Skeletal muscle tissue (tissue), 4 donors: Measurements from ENCODE around the gene TAF13. TPM values are rescaled to one million over a fixed set of nuclear protein-coding genes. Genes with fewer than 3 reads are reported as not detected.

ENCODE experiments used
- H3K27ac ChIP-seq: one replicate; pipeline ENCODE4 v1.7.0; 2013; ENCODE audit warnings: mild to moderate bottlenecking, low read depth, low read length, inconsistent platforms
- H3K27me3 ChIP-seq, 3 donors: one replicate each; pipeline ENCODE4 v1.7.0; 2013; ENCODE audit warnings: low read length in 3 of 3; ENCODE audit not compliant: control insufficient read depth in 3 of 3, insufficient read depth in 3 of 3
- H3K36me3 ChIP-seq, 3 donors: one replicate each; pipeline ENCODE4 v1.7.0; 2013; ENCODE audit warnings: low read length in 3 of 3; ENCODE audit not compliant: control insufficient read depth in 3 of 3, insufficient read depth in 3 of 3
- H3K4me1 ChIP-seq, 3 donors: one replicate each; pipeline ENCODE4 v1.7.0; 2013; ENCODE audit warnings: low read length in 3 of 3, mild to moderate bottlenecking in 3 of 3; ENCODE audit not compliant: control insufficient read depth in 3 of 3, insufficient read depth in 3 of 3
- H3K4me3 ChIP-seq, 3 donors: one replicate each; pipeline ENCODE4 v1.7.0; 2013; ENCODE audit warnings: low read length in 3 of 3
- H3K9ac ChIP-seq, 3 donors: one replicate each; pipeline ENCODE4 v1.7.0; 2013; ENCODE audit warnings: low read length in 3 of 3, mild to moderate bottlenecking in 3 of 3, moderate library complexity in 2 of 3, low read depth in 1 of 3
- H3K9me3 ChIP-seq, 3 donors: one replicate each; pipeline ENCODE4 v1.7.0; 2013; ENCODE audit warnings: low read length in 3 of 3; ENCODE audit not compliant: control insufficient read depth in 3 of 3
- total RNA-seq: library from RNA; depleted of rRNA; stranded (reverse); fragments of >200 nt; gene quantifications from one replicate; pipeline ENCODE4 v1.2.3, GENCODE V29; 2014
- donor health status: Osteomylitis.

Gene TAF13
- total RNA-seq, 1 donor from 2014 or later: 23.0 TPM

DNA sequence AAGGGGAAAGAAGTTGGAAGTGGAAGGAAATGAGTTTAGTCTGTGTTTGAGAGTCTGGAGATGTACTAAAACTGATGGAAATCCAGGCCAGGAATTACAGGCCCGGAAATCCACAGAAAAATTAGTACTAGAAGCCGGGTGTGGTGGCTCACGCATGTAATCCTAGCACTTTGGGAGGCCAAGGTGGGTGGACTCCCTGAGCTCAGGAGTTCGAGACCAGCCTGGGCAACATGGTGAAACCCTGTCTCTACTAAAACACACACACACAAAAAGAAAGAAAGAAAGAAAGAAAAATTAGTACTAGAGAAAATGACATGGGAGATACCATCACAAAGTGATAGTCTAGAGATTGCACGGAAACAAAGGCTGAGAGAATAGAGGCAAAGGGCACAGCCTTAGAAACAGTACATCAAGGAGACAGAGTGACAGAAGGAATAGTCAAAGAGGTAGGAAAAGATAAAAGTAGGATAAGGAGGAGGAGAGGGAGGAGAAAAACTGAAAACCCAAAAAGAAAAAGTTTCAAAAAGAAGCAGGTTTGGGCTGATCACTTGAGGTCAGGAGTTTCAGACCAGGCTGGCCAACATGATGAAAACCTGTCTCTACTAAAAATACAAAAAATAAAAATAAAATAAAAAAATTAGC, 4.8 kb upstream of the TAF13 start:
- Histone ChIP-seq H3K4me3 (no peak overlapping the region), H3K9ac (no peak overlapping the region), H3K36me3 (no peaks in the 10 kb centered on the region)

DNA sequence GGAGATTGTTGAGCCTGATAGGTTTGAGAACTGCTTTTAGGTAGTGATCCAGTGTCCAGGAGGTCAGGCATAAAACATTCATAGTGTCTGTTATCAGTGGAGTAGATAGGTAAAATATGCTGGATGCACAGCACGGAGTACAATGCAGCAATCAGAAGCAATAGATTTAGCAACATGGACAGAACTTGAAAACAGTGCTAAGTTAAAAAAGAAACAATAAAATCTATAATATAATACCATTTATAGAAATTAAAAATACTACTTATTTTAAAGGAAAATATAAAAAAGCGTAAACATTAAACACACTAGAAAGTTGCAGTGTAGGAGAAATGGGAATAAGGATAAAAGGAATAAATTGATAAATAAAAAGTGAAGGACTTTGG, 3.4 kb upstream of the TAF13 start:
- no peaks in the 10 kb centered on the region for H3K27me3 ChIP-seq
- peaks cover 3 to 7% (median 6%) of the 10 kb centered on the region in 3 donors for H3K4me1 ChIP-seq
- no peak overlapping the region for H3K4me3 ChIP-seq
- H3K9me3 ChIP-seq: no peaks in the 10 kb centered on the region
- H3K27ac ChIP-seq: no peak overlapping the region
- no peak overlapping the region for H3K9ac ChIP-seq
- no peaks in the 10 kb centered on the region for H3K36me3 ChIP-seq

More for the DNA sequence above, 4.8 kb upstream of the TAF13 start:
- Histone ChIP-seq H3K27me3 (no peaks in the 10 kb centered on the region), H3K4me1 (peaks cover 0 to 2% (median 0%) of the 10 kb centered on the region in 3 donors), H3K9me3 (no peaks in the 10 kb centered on the region), H3K27ac (peak overlapping the region; percentile 51)

DNA sequence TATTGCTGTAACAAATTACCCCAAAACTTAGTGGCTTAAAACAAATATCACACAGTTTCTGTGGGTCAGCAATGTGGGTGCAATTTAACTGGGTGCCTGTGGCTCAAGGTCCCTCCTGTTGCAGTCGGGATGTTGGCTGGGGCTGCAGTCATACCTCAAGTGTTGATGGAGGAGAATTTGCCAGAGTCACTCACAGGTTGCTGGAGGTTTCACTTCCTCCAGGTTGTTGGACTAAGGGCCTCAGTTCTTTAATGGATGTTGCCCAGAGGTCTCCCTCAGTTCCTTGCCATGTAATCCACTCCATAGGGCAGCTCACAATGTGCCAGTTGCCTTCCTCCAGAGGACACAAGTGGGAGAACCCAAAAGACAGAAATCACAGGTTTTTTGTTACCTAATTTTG, 2.5 kb upstream of the TAF13 start:
- H3K4me3 ChIP-seq: no peak overlapping the region
- no peaks in the 10 kb centered on the region for H3K27me3 ChIP-seq
- H3K4me1 ChIP-seq: peaks cover 3 to 7% (median 6%) of the 10 kb centered on the region in 3 donors
- no peak overlapping the region for H3K27ac ChIP-seq
- no peaks in the 10 kb centered on the region for H3K9me3 ChIP-seq
- peaks cover 0 to 2% (median 0%) of the 10 kb centered on the region in 3 donors for H3K36me3 ChIP-seq
- no peak overlapping the region for H3K9ac ChIP-seq

DNA sequence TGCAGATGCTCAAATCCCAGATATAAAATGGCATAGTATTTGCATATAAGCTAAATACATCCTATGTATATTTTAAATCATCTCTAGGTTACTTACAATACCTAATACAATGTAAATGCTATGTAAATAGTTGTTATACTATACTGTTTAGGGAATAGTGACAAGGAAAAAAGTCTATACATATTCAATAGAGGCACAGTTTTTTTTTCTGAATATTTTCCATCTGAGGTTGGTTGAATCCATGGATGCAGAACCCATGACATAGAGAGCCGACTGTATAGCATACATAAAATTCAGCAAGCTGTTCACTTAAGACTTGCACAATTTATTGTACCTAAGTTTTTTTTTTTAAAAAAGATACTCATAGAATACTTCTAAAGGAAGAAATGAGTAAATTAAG, 6.5 kb downstream of the TAF13 start:
- no peaks in the 10 kb centered on the region for H3K27me3 ChIP-seq
- no peak overlapping the region for H3K9ac ChIP-seq
- H3K9me3 ChIP-seq: no peaks in the 10 kb centered on the region
- H3K4me1 ChIP-seq: no peaks in the 10 kb centered on the region
- no peak overlapping the region for H3K27ac ChIP-seq
- no peak overlapping the region for H3K4me3 ChIP-seq
- peaks cover 8 to 22% (median 10%) of the 10 kb centered on the region in 3 donors for H3K36me3 ChIP-seq

DNA sequence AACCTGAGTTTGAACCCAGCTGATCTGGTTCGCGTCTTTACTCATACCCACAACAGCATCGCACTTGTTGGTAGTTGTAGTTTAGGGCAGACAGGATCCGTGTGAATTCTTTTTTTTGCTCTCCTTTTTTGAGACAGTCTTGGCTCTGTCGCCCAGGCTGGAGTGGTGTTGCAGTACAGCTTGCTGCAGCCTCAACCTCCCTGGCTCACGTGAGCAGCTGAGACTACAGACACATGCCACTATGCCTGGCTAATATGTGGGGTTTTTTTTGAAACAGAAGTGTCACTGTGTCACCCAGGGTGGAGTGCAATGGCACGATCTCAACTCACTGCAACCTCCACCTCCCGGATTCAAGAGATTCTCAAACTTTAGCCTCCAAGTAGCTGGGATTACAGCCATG, 7.9 kb downstream of the TAF13 start:
- no peaks in the 10 kb centered on the region for H3K27me3 ChIP-seq
- no peak overlapping the region for H3K4me3 ChIP-seq
- peaks cover 8 to 21% (median 10%) of the 10 kb centered on the region in 3 donors for H3K36me3 ChIP-seq
- H3K4me1 ChIP-seq: no peaks in the 10 kb centered on the region
- no peak overlapping the region for H3K9ac ChIP-seq
- H3K27ac ChIP-seq: no peak overlapping the region
- no peaks in the 10 kb centered on the region for H3K9me3 ChIP-seq

DNA sequence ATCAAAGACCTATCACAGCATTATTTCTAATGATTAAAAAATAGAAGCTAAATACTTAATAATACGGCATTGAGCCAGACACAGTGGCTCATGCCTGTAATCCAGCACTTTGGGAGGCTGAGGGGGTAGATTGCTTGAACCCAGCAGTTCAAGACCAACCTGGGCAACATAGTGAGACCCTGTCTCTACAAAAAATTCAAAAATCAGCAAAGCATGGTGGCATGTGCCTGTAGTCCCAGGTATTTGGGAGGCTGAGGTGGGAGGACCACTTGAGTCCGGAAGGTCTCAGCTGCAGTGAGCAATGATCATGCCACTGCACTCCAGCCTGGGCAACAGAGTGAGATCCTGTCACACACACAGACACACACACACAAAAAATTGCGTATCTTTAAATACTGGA, 10.7 kb downstream of the TAF13 start:
- H3K4me1 ChIP-seq: peaks cover 2 to 9% (median 4%) of the 10 kb centered on the region in 3 donors

DNA sequence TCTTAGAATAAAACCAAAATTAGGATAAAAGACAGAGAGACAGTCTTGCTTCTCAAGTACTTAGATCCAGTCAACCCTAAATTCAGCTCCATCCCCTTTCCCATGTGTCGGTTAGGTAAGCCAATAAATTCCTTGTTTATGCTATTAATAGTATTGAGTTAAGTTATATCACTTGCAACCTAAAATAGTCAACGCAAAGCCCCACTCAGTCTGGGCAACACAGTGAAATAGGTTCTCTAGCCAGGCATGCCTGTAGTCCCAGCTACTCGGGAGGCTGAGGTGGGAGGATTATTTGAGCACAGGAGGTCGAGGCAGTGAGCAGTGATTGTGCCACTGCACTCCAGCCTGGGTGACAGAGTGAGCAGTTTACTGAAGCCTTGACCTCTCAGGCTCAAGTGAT, 14.6 kb downstream of the TAF13 start:
- Histone ChIP-seq H3K27ac (no peak overlapping the region), H3K4me3 (no peak overlapping the region), H3K4me1 (peaks cover 2 to 9% (median 4%) of the 10 kb centered on the region in 3 donors), H3K9me3 (no peaks in the 10 kb centered on the region), H3K36me3 (peaks cover 3 to 10% (median 7%) of the 10 kb centered on the region in 3 donors), H3K9ac (peak overlapping the region in 1 of 3 donors; percentile 32), H3K27me3 (no peaks in the 10 kb centered on the region)

More for the DNA sequence above, 10.7 kb downstream of the TAF13 start:
- Histone ChIP-seq H3K27ac (no peak overlapping the region), H3K9ac (no peak overlapping the region), H3K4me3 (no peak overlapping the region), H3K36me3 (peaks cover 6 to 19% (median 10%) of the 10 kb centered on the region in 3 donors), H3K9me3 (no peaks in the 10 kb centered on the region), H3K27me3 (no peaks in the 10 kb centered on the region)

DNA sequence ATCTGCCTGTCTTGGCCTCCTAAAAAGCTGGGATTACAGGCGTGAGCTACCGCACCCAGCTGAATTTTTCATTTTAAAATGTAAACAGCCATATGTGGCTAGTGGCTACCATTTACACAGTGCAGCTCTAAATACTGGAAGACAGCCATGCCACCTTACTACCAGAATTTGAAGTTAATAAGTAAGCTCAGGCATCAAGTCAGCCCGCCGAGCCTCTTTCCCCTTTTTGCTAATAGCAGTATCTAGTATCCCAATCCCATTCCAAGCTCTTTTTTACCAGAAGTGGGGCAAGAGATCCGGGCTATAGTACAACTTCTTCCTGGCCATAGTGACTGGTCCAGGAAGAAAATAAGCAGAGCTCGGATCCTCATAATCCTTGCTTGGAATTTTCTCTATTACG, 15.1 kb downstream of the TAF13 start:
- Histone ChIP-seq H3K9me3 (no peaks in the 10 kb centered on the region), H3K4me1 (peaks cover 2 to 9% (median 4%) of the 10 kb centered on the region in 3 donors), H3K9ac (peak overlapping the region in 1 of 3 donors; percentile 32), H3K36me3 (peaks cover 3 to 9% (median 7%) of the 10 kb centered on the region in 3 donors), H3K4me3 (no peak overlapping the region), H3K27me3 (no peaks in the 10 kb centered on the region), H3K27ac (no peak overlapping the region)

DNA sequence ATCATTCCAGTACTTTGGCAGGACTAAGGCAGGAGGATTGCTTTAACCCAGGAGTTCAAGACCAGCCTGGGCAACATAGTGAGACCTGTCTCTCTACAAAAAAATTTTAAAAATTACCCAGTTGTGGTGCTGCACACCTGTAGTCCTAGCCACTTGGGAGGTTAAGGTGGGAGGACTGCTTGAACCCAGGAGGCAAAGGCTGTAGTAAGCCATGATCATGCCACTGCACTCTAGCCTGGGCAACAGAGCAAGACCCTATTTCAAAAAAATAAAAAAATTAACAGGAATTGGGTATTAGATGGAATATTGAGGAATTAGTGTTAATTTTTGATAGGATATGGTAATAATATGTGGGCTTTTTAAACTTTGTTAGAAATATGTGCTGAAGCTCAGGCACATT, 16.8 kb downstream of the TAF13 start:
- H3K4me3 ChIP-seq: no peak overlapping the region
- peaks cover 2 to 9% (median 4%) of the 10 kb centered on the region in 3 donors for H3K4me1 ChIP-seq
- H3K36me3 ChIP-seq: peaks cover 0 to 3% (median 3%) of the 10 kb centered on the region in 3 donors

DNA sequence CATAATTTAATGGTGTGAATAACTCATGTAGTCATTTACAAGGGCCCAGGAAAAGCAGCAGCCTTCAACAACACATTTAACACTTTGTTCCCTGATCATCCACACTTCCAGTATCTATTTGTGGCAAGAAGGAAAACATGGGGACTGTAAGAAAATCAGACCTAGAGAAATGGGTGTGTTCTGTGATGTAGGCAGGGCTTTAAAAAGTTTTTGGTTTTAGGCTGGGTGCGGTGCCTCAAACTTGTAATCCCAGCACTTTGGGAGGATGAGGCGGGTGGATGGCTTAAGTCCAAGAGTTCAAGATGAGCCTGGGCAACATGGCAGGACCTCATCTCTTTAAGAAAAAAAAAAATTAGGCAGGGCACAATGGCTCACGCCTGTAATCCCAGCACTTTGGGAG, 19.7 kb downstream of the TAF13 start:
- Histone ChIP-seq H3K9ac (no peak overlapping the region), H3K4me1 (peaks cover under 1 to 4% (median 2%) of the 10 kb centered on the region in 3 donors), H3K27ac (no peak overlapping the region), H3K36me3 (no peaks in the 10 kb centered on the region), H3K9me3 (no peaks in the 10 kb centered on the region), H3K27me3 (no peaks in the 10 kb centered on the region), H3K4me3 (no peak overlapping the region)

More for the DNA sequence above, 16.8 kb downstream of the TAF13 start:
- Histone ChIP-seq H3K9ac (no peak overlapping the region), H3K27me3 (no peaks in the 10 kb centered on the region), H3K27ac (no peak overlapping the region), H3K9me3 (no peaks in the 10 kb centered on the region)
